IMR-90 (cell line): ENCODE data around the gene CPB1.

Source experiments
- CEBPB ChIP-seq: IDR thresholded peaks from 2 replicates; pipeline ENCODE4 v1.6.1; 2012; ENCODE audit warnings: low read depth, low read length, improper control_type of control experiment
- CTCF ChIP-seq: conservative IDR thresholded peaks from 2 replicates; pipeline ENCODE4 v1.5.1; 2012; ENCODE audit warnings: mild to moderate bottlenecking, low read depth, low read length, improper control_type of control experiment
- ELK1 ChIP-seq: fragments of 150-350 bp; IDR thresholded peaks from 2 replicates; pipeline ENCODE4 v1.6.1; 2016; ENCODE audit warnings: low read depth, mild to moderate bottlenecking, low read length, moderate library complexity, borderline replicate concordance
- FOS ChIP-seq: fragments of 150-350 bp; IDR thresholded peaks from 2 replicates; pipeline ENCODE4 v1.6.1; 2016; ENCODE audit warnings: low read depth, low read length
- MAZ ChIP-seq: IDR thresholded peaks from 2 replicates; pipeline ENCODE4 v1.6.1; 2012; ENCODE audit warnings: low read depth, mild to moderate bottlenecking, low read length, improper control_type of control experiment, moderate library complexity, borderline replicate concordance
- MXI1 ChIP-seq: IDR thresholded peaks from 2 replicates; pipeline ENCODE4 v1.6.1; 2012; ENCODE audit warnings: low read depth, mild to moderate bottlenecking, low read length, moderate library complexity, borderline replicate concordance
- NFE2L2 ChIP-seq: fragments of 150-350 bp; IDR thresholded peaks from 2 replicates; pipeline ENCODE4 v1.6.1; 2016; ENCODE audit warnings: low read depth, mild to moderate bottlenecking, low read length
- POLR2A ChIP-seq: IDR thresholded peaks from 2 replicates; pipeline ENCODE4 v1.6.1; 2012; ENCODE audit warnings: mild to moderate bottlenecking, low read depth, low read length
- RAD21 ChIP-seq: IDR thresholded peaks from 2 replicates; pipeline ENCODE4 v1.6.1; 2012; ENCODE audit warnings: low read length, improper control_type of control experiment
- RCOR1 ChIP-seq: IDR thresholded peaks from 2 replicates; pipeline ENCODE4 v1.6.1; 2012; ENCODE audit warnings: mild to moderate bottlenecking, low read length, improper control_type of control experiment; ENCODE audit not compliant: insufficient replicate concordance
- RFX5 ChIP-seq: IDR thresholded peaks from 2 replicates; pipeline ENCODE4 v1.8.0; 2012; ENCODE audit warnings: low read depth, mild to moderate bottlenecking, low read length, moderate library complexity

GRCh38 chr3:148857316-148857715 lies 29.7 kb downstream of the CPB1 start:
- no peak for TF ChIP-seq CTCF
- no peak for TF ChIP-seq POLR2A
- TF ChIP-seq MXI1, result no peak
- TF ChIP-seq RFX5, result no peak
- TF ChIP-seq FOS, result no peak
- no peak for TF ChIP-seq NFE2L2
- TF ChIP-seq MAZ, result no peak
- no peak for TF ChIP-seq CEBPB
- TF ChIP-seq RAD21, result no peak
- TF ChIP-seq ELK1, result no peak
- no peak for TF ChIP-seq RCOR1
